Fibroblast of skin of abdomen (primary cell): ENCODE data around the gene C22orf42.
"Not testable (repeated sequence)": the region's sequence is repeated elsewhere in the genome, so short reads cannot be mapped to it uniquely, and the experiment has no call there.

Experiments
- DNase-seq: peaks from one replicate; pipeline ENCODE4 v3.0.0-alpha.2; 2013

The C22orf42 gene

GRCh38 chr22:32185821-32186220 is 26.7 kb upstream of the C22orf42 start:
- no peak for DNase-seq

- no peak for DNase-seq
Observed at GRCh38 chr22:32183625-32184024, 24.5 kb upstream of the C22orf42 start.

GRCh38 chr22:32181043-32181442 is 21.9 kb upstream of the C22orf42 start:
- DNase-seq, result no peak

GRCh38 chr22:32177221-32177765 is 18.2 kb upstream of the C22orf42 start:
- DNase-seq, result no peak

GRCh38 chr22:32175683-32176644 is 16.9 kb upstream of the C22orf42 start:
- DNase-seq, result no peak

GRCh38 chr22:32175115-32175514 is 16.0 kb upstream of the C22orf42 start:
- no peak for DNase-seq

GRCh38 chr22:32165681-32166080 is 6.6 kb upstream of the C22orf42 start:
- DNase-seq, result no peak

- no peak for DNase-seq
Observed at GRCh38 chr22:32164075-32164860, 5.2 kb upstream of the C22orf42 start.

- not testable (repeated sequence) for DNase-seq
Observed at GRCh38 chr22:32160411-32160810, 1.3 kb upstream of the C22orf42 start.

- not testable (repeated sequence) for DNase-seq
Observed at GRCh38 chr22:32157632-32158031, 1.5 kb downstream of the C22orf42 start.

- DNase-seq, result not testable (repeated sequence)
Observed at GRCh38 chr22:32154727-32155126, 4.4 kb downstream of the C22orf42 start.

GRCh38 chr22:32151641-32152040 is 7.5 kb downstream of the C22orf42 start:
- not testable (repeated sequence) for DNase-seq

GRCh38 chr22:32150647-32151046 is 8.5 kb downstream of the C22orf42 start:
- DNase-seq, result not testable (repeated sequence)

- not testable (repeated sequence) for DNase-seq
Observed at GRCh38 chr22:32148372-32148771, 10.7 kb downstream of the C22orf42 start.

GRCh38 chr22:32147128-32147527 is 12.0 kb downstream of the C22orf42 start:
- not testable (repeated sequence) for DNase-seq

GRCh38 chr22:32144496-32145274 is 14.4 kb downstream of the C22orf42 start:
- no peak for DNase-seq

- no peak for DNase-seq
Observed at GRCh38 chr22:32142600-32142999, 16.5 kb downstream of the C22orf42 start.

- not testable (repeated sequence) for DNase-seq
Observed at GRCh38 chr22:32140688-32141087, 18.4 kb downstream of the C22orf42 start.

GRCh38 chr22:32138576-32138975 is 20.5 kb downstream of the C22orf42 start:
- not testable (repeated sequence) for DNase-seq

GRCh38 chr22:32137731-32138324 is 21.3 kb downstream of the C22orf42 start:
- not testable (repeated sequence) for DNase-seq

GRCh38 chr22:32136881-32137280 is 22.2 kb downstream of the C22orf42 start:
- not testable (repeated sequence) for DNase-seq

- DNase-seq, result peak; percentile 6
Observed at GRCh38 chr22:32135958-32136357, 23.1 kb downstream of the C22orf42 start.
